ENCODE data around the gene WSCD2.

The WSCD2 gene

DNA sequence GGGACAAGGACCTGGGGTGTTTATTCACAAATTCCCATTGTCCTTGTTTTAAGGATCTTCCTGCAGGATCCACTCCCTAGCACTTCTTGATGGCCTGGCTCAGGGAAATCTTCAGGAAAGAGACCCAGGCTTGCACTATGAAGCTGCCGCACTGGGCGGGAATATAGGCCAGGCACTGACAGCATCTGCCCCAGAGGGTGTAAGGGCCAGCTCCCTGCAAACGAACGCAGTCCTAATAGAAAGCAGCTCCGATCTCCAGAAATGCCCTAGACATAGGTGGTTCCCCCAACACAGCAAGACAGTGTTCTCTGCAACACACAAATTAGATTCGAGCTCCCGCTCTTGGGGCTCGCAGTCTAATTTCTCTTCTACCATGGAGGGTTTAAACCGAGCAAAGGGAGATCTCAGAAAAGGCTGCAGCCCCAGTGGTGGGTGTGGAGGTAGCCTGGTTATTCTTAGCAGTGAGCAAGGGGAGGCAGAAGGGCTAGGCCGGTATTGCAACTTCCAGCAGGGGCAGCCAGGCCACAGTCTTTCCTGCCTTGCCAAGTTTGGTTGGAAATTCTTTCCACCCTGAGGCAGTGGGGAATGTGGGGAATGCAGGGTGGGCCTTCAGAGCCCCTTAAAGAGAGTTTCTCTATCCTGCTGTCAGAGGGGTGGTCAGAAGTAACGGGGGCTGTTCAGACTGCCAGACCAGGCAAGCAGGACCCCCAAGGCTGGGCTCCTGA is 16.1 kb upstream of the WSCD2 start:
- H3K4me3 ChIP-seq (ENCODE audit: low read depth, low read length) = no peak overlapping the region
- DNase-seq (ENCODE audit: low read depth) = no peak
- TF ChIP-seq, protein P1, sequence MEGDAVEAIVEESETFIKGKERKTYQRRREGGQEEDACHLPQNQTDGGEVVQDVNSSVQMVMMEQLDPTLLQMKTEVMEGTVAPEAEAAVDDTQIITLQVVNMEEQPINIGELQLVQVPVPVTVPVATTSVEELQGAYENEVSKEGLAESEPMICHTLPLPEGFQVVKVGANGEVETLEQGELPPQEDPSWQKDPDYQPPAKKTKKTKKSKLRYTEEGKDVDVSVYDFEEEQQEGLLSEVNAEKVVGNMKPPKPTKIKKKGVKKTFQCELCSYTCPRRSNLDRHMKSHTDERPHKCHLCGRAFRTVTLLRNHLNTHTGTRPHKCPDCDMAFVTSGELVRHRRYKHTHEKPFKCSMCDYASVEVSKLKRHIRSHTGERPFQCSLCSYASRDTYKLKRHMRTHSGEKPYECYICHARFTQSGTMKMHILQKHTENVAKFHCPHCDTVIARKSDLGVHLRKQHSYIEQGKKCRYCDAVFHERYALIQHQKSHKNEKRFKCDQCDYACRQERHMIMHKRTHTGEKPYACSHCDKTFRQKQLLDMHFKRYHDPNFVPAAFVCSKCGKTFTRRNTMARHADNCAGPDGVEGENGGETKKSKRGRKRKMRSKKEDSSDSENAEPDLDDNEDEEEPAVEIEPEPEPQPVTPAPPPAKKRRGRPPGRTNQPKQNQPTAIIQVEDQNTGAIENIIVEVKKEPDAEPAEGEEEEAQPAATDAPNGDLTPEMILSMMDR (IDR thresholded peaks at IDR 0.05; ENCODE audit: low read depth, low read length, missing control alignments) = no peak
- in situ Hi-C loops (cut with HindIII; ENCODE audit: low sequenced_read_pairs) = no loop called here

DNA sequence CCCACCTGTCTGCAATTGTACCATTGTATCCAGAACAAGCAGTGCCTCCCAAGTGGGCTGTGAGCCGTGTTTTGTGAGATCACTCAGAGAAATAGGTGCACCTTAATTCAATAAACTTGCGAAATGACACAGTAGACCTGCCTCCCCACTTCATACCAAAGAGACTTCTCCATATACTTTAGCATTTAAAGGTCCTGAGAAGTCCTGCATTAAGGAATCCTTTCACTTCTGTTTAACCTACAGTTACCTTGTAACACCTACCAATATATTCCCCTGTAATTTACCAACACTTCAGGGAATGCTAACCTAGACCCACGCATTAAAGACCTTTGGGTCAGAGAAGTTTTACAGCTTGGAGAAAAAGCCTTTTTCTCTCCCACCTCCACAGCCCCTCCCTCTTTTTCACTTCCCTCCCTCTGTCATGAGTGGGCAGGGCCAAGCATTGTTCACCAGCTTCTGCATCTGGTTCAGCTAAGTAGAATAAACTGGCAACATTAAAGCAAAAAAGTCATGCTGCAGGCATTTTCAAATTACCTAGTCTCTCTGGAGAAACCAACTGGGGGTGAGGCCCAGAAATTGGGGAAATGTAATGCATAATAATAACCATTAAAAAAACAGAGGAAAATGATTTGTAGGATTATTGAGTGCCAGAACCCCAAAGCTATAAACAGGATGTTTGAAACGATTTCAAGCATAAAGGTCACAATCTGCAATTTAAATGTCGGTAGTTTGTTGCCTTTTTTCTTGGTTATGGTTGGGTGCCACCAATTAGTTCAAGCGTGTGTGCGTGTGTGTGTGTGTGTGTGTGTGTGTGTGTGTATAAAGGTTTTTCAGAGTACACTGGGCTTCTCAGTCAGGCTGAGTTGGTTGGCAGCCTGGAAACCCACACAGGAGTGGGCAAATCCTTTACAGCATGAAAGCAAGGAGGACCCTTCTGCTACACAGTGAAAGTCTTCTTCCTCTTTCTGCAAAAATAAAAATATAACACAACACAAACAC is 13.7 kb upstream of the WSCD2 start:
- DNase-seq (ENCODE audit: low read depth) = no peak

DNA sequence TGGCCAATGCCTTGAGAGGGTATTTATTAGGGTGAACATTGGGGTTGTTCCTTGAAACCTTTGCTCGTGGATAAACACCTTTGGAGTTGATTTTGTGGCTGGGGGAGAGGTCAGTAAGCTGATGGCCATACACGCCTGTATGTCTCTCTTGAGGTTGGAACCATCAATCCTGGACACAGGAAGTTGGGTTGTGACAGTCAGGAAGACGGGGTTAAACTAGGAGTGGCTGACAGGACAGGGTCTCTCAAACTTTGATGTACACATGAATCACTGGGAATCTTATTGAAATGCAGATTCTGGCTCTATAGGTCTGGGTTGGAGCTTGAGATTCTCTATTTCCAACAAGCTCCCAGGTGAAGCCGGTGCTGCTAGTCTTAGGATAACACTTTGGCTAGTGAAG is 12.8 kb upstream of the WSCD2 start:
- TF ChIP-seq, protein P1 (IDR thresholded peaks at IDR 0.05; ENCODE audit: low read depth, low read length, missing control alignments) = no peak
- no peak overlapping the region for H3K4me3 ChIP-seq (ENCODE audit: low read depth, low read length)
- in situ Hi-C loops (cut with HindIII; ENCODE audit: low sequenced_read_pairs) = no loop called here
- no peak for DNase-seq (ENCODE audit: low read depth)

More for the DNA sequence above, 13.7 kb upstream of the WSCD2 start:
- in situ Hi-C loops (cut with HindIII; ENCODE audit: low sequenced_read_pairs) = no loop called here
- TF ChIP-seq, protein P1 (IDR thresholded peaks at IDR 0.05; ENCODE audit: low read depth, low read length, missing control alignments) = no peak
- H3K4me3 ChIP-seq (ENCODE audit: low read depth, low read length) = no peak overlapping the region

DNA sequence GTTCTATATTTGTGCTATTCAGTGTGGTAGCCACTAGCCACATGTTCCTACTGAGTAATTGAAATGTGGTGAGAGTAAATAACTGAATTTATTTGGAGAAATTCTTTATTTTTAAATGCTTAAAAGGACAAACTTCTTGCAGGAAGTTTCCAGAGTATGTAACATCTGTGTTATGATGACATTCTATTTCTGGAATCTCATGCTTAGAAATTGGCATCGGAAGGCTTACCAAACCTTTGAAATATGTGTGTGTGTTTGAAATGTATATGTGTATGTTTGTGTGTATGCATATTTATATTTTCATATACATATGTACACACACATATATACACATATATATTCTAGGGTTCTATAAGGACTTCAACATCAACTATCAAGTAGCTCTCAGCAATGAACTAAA is 12.4 kb upstream of the WSCD2 start:
- no peak for DNase-seq (ENCODE audit: low read depth)
- in situ Hi-C loops (cut with HindIII; ENCODE audit: low sequenced_read_pairs) = no loop called here
- TF ChIP-seq, protein P1 (IDR thresholded peaks at IDR 0.05; ENCODE audit: low read depth, low read length, missing control alignments) = no peak
- H3K4me3 ChIP-seq (ENCODE audit: low read depth, low read length) = no peak overlapping the region

DNA sequence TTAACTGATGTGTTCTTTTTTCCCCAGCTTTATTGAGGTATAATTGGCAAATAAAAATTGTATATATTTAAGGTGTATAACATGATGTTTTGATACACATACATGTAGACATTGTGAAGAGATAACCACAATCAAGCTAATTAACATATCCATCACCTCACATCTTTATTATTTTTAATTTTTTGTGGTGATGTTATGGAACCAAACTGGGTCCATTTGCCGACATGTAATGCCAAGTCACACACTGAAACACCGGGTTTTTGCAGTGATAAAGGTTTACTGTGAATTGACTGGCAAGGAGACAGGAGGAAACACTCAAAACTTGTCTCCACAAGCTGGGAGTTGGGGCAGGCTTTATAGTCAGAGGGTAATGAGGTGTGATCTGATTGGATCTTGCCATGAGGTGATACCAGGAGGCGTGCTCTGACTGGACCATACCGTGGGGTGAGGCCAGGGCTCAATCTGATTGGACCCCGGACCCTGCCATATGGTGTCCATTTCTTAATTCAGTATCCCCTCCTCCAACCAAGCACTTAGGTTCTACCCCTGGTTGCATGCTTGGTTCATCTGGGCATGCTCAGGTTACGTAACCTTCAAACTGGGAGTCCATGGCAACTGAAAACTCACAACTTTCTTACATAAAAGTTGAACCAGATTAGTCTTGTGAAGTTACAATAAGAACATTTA is 11.8 kb upstream of the WSCD2 start:
- in situ Hi-C loops (cut with HindIII; ENCODE audit: low sequenced_read_pairs) = no loop called here
- H3K4me3 ChIP-seq (ENCODE audit: low read depth, low read length) = no peak overlapping the region
- TF ChIP-seq, protein P1 (IDR thresholded peaks at IDR 0.05; ENCODE audit: low read depth, low read length, missing control alignments) = no peak
- no peak for DNase-seq (ENCODE audit: low read depth)

DNA sequence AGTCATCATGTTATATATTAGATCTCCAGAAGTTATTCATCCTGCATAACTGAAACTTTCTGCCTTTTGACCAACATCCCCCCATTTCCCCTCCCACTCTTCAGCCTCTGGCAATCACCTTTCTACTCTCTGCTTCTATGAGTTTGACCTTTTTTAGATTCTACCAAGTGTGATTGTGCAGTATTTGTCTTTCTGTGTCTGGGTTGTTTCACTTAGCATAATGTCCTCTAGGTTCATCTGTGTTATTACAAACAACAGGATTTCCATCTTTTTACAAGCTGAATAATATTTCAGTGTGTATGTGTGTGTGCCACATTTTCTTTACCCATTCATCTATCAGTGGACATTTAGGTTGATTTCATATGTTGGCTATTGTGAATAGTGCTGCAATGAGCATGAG is 11.2 kb upstream of the WSCD2 start:
- TF ChIP-seq, protein P1 (IDR thresholded peaks at IDR 0.05; ENCODE audit: low read depth, low read length, missing control alignments) = no peak
- in situ Hi-C loops (cut with HindIII; ENCODE audit: low sequenced_read_pairs) = no loop called here
- no peak overlapping the region for H3K4me3 ChIP-seq (ENCODE audit: low read depth, low read length)
- no peak for DNase-seq (ENCODE audit: low read depth)
